H9 (cell line): Measurements from ENCODE around the gene COX6A1. TPM values are rescaled to one million over a fixed set of nuclear protein-coding genes. Genes with fewer than 3 reads are reported as not detected.

Experiments used
- DNase-seq: peaks from one replicate; pipeline ENCODE4 v3.0.0-alpha.2; 2017
- H2AFZ ChIP-seq: one replicate; pipeline ENCODE4 v1.6.1; 2013; ENCODE audit warnings: mild to moderate bottlenecking, low read length, control low read depth, moderate library complexity
- H2AK5ac ChIP-seq: 2 replicates; pipeline ENCODE4 v1.6.1; 2013; ENCODE audit warnings: low read length, control low read depth, mixed read lengths; ENCODE audit not compliant: insufficient read length
- H2BK120ac ChIP-seq: one replicate; pipeline ENCODE4 v1.6.1; 2013; ENCODE audit warnings: low read depth, mild to moderate bottlenecking, low read length, control low read depth, inconsistent platforms; ENCODE audit not compliant: poor library complexity, severe bottlenecking
- H2BK12ac ChIP-seq: 2 replicates; pipeline ENCODE4 v1.6.1; 2013; ENCODE audit warnings: low read length, control low read depth, mixed read lengths, low read depth; ENCODE audit not compliant: insufficient read length
- H2BK15ac ChIP-seq: 2 replicates; pipeline ENCODE4 v1.6.1; 2013; ENCODE audit warnings: low read depth, low read length, control low read depth
- H2BK20ac ChIP-seq: one replicate; pipeline ENCODE4 v1.6.1; 2013; ENCODE audit warnings: low read depth, mild to moderate bottlenecking, low read length, control low read depth, inconsistent platforms; ENCODE audit not compliant: poor library complexity, severe bottlenecking
- H2BK5ac ChIP-seq: 2 replicates; pipeline ENCODE4 v1.6.1; 2013; ENCODE audit warnings: low read length, control low read depth, mixed read lengths; ENCODE audit not compliant: insufficient read length
- H3K14ac ChIP-seq: 2 replicates; pipeline ENCODE4 v1.6.1; 2013; ENCODE audit warnings: low read length, control low read depth; ENCODE audit not compliant: insufficient read depth
- H3K18ac ChIP-seq: 2 replicates; pipeline ENCODE4 v1.6.1; 2013; ENCODE audit warnings: low read depth, mild to moderate bottlenecking, mixed read lengths, low read length, control low read depth; ENCODE audit not compliant: insufficient read length
- H3K23ac ChIP-seq: 2 replicates; pipeline ENCODE4 v1.6.1; 2013; ENCODE audit warnings: low read length, control low read depth, mixed read lengths, low read depth; ENCODE audit not compliant: insufficient read length
- H3K23me2 ChIP-seq: 2 replicates; pipeline ENCODE4 v1.6.1; 2013; ENCODE audit warnings: low read depth, mild to moderate bottlenecking, mixed read lengths, low read length, control low read depth; ENCODE audit not compliant: insufficient read length, poor library complexity, severe bottlenecking
- H3K27ac ChIP-seq: 2 replicates; pipeline ENCODE4 v1.5.1; 2013; ENCODE audit warnings: low read length, control low read depth, mixed read lengths, low read depth; ENCODE audit not compliant: insufficient read length
- H3K27me3 ChIP-seq: 2 replicates; pipeline ENCODE4 v1.6.1; 2013; ENCODE audit warnings: low read length, control low read depth, inconsistent platforms; ENCODE audit not compliant: insufficient read depth
- H3K4ac ChIP-seq: 2 replicates; pipeline ENCODE4 v1.6.1; 2013; ENCODE audit warnings: low read depth, mild to moderate bottlenecking, control low read depth, inconsistent platforms, low read length, moderate library complexity
- H3K4me1 ChIP-seq: 2 replicates; pipeline ENCODE4 v1.6.1; 2013; ENCODE audit warnings: low read length, control low read depth, inconsistent platforms; ENCODE audit not compliant: insufficient read depth
- H3K4me2 ChIP-seq: 2 replicates; pipeline ENCODE4 v1.6.1; 2013; ENCODE audit warnings: low read length, control low read depth, mixed read lengths; ENCODE audit not compliant: insufficient read length, insufficient read depth
- H3K56ac ChIP-seq: 2 replicates; pipeline ENCODE4 v1.6.1; 2013; ENCODE audit warnings: low read depth, mild to moderate bottlenecking, mixed read lengths, low read length, control low read depth; ENCODE audit not compliant: insufficient read length
- H3K79me1 ChIP-seq: 2 replicates; pipeline ENCODE4 v1.6.1; 2013; ENCODE audit warnings: low read depth, mild to moderate bottlenecking, moderate library complexity, low read length, control low read depth, inconsistent platforms; ENCODE audit not compliant: insufficient read depth, poor library complexity, severe bottlenecking
- H3K79me2 ChIP-seq: 2 replicates; pipeline ENCODE4 v1.6.1; 2013; ENCODE audit warnings: low read length, control low read depth, inconsistent platforms; ENCODE audit not compliant: insufficient read depth
- H3K9ac ChIP-seq: 2 replicates; pipeline ENCODE4 v1.6.1; 2013; ENCODE audit warnings: low read length, control low read depth, mixed read lengths; ENCODE audit not compliant: insufficient read length; ENCODE audit errors: extremely low read depth
- H3K9me3 ChIP-seq: one replicate; pipeline ENCODE4 v1.6.1; 2013; ENCODE audit warnings: low read depth, low read length, inconsistent platforms; ENCODE audit not compliant: control insufficient read depth
- H3T11ph ChIP-seq: one replicate; pipeline ENCODE4 v1.6.1; 2013; ENCODE audit warnings: mild to moderate bottlenecking, low read length, control low read depth, inconsistent platforms
- H4K20me1 ChIP-seq: one replicate; pipeline ENCODE4 v1.6.1; 2013; ENCODE audit not compliant: control insufficient read depth, insufficient read length, insufficient read depth
- H4K5ac ChIP-seq: 2 replicates; pipeline ENCODE4 v1.6.1; 2013; ENCODE audit warnings: low read depth, mild to moderate bottlenecking, mixed read lengths, low read length, control low read depth; ENCODE audit not compliant: insufficient read length
- H4K8ac ChIP-seq: replicated peaks from 2 replicates; pipeline ENCODE4 v1.6.1; 2013; ENCODE audit warnings: low read length, control low read depth, mixed read lengths, low read depth; ENCODE audit not compliant: insufficient read length
- H4K91ac ChIP-seq: 2 replicates; pipeline ENCODE4 v1.6.1; 2013; ENCODE audit warnings: low read depth, mild to moderate bottlenecking, moderate library complexity, mixed read lengths, low read length, control low read depth; ENCODE audit not compliant: insufficient read length
- H3K27ac Mint-ChIP-seq, 3 experiments: 2 replicates in 2 of 3; 3 replicates in 1 of 3; pipeline ENCODE4 v1.8.0; 2020 to 2021; ENCODE audit warnings: mixed read lengths in 3 of 3, mild to moderate bottlenecking in 1 of 3, moderate library complexity in 1 of 3
- H3K27me3 Mint-ChIP-seq: 2 replicates; pipeline ENCODE4 v1.8.0; 2021; ENCODE audit warnings: low read depth, mild to moderate bottlenecking, moderate library complexity, mixed read lengths
- H3K36me3 Mint-ChIP-seq, 3 experiments: 2 replicates in 2 of 3; 3 replicates in 1 of 3; pipeline ENCODE4 v1.8.0; 2020 to 2021; ENCODE audit warnings: low read depth in 3 of 3, mixed read lengths in 3 of 3; ENCODE audit not compliant: insufficient read depth in 1 of 3
- H3K4me1 Mint-ChIP-seq, 2 experiments: 2 replicates each; pipeline ENCODE4 v1.8.0; 2020; ENCODE audit warnings: mixed read lengths in 2 of 2
- H3K4me3 Mint-ChIP-seq, 2 experiments: 2 replicates in 1 of 2; 3 replicates in 1 of 2; pipeline ENCODE4 v1.8.0; 2020 to 2021; ENCODE audit warnings: mild to moderate bottlenecking in 2 of 2, mixed read lengths in 2 of 2, moderate library complexity in 1 of 2
- H3K9me3 Mint-ChIP-seq, 2 experiments: 2 replicates in 1 of 2; 3 replicates in 1 of 2; pipeline ENCODE4 v1.8.0; 2020; ENCODE audit warnings: mild to moderate bottlenecking in 2 of 2, mixed read lengths in 2 of 2, moderate library complexity in 1 of 2
- WGBS: extraction: QIAGEN DNeasy Blood & Tissue Kit; methylation state at CpG from one replicate; pipeline ENCODE4 v1.1.7; 2013; ENCODE audit warnings: missing lambda C conversion rate, low lambda C conversion rate, mixed read lengths; ENCODE audit not compliant: insufficient read length; ENCODE audit errors: extremely low coverage; 5-methylcytosine and 5-hydroxymethylcytosine counted together
- total RNA-seq: library from RNA; stranded (reverse); gene quantifications from 2 replicates; pipeline ENCODE4 v1.2.1, GENCODE V29; 2021
- TF ChIP-seq, protein P1 (sequence below): fragments of 200-600 bp; sonication (generic); conservative IDR thresholded peaks from 3 replicates; pipeline ENCODE4 v1.8.0; 2021; ENCODE audit warnings: antibody characterized with exemption, mild to moderate bottlenecking

The COX6A1 gene
- total RNA-seq, 1 experiment from 2014 or later, result 415 TPM

DNA sequence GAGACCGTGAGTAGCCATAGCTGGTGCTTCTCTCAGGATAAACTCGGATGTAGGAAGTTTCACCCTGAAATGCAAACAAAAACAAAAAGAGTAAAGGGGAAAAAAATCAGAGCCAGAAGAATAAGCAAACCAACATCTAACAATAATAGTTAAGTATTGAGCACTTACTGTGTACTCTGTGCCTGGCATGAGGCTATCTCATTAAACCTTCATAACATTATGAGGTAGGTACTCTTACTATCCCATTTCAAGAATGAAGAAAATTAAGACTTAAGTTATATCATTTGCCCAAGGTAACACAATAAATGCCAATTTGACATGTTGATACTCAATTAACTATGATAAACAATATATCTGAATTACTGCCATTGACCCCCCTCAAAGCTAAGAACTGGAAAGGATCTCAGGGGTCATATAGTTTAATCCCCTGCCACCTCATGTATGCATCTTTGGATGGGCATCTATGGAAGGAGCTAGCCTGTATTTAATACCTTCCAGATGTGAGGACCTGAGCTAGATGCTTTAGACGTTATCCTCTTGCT is 24.3 kb downstream of the COX6A1 start:
- Histone ChIP-seq H3K27ac (no peak overlapping the region), H3K23me2 (no peaks in the 10 kb centered on the region), H2AFZ (no peak overlapping the region), H3K23ac (no peak overlapping the region), H3K9me3 (no peaks in the 10 kb centered on the region), H3K18ac (no peak overlapping the region), H3K79me1 (peaks cover 2% of the 10 kb centered on the region), H3K9ac (no peak overlapping the region), H3K4ac (no peak overlapping the region), H2BK120ac (no peak overlapping the region), H3K27me3 (no peaks in the 10 kb centered on the region), H3K4me1 (no peaks in the 10 kb centered on the region), H3T11ph (no peak overlapping the region), H4K5ac (no peak overlapping the region), H2AK5ac (no peak overlapping the region), H3K56ac (no peak overlapping the region), H4K20me1 (no peaks in the 10 kb centered on the region), H2BK12ac (no peak overlapping the region), H2BK5ac (no peak overlapping the region), H3K79me2 (peaks cover 4% of the 10 kb centered on the region; the same call in 1 of the 2 replicates), H4K91ac (no peak overlapping the region), H2BK20ac (no peak overlapping the region), H2BK15ac (no peak overlapping the region), H3K14ac (no peak overlapping the region), H3K4me2 (no peak overlapping the region), H4K8ac (no peak overlapping the region)
- peak overlapping the region in 1 of 3 experiments; percentile 81; a peak in 1 of 7 replicates for H3K27ac Mint-ChIP-seq
- no peaks in the 10 kb centered on the region for H3K9me3 Mint-ChIP-seq
- TF ChIP-seq, protein P1, sequence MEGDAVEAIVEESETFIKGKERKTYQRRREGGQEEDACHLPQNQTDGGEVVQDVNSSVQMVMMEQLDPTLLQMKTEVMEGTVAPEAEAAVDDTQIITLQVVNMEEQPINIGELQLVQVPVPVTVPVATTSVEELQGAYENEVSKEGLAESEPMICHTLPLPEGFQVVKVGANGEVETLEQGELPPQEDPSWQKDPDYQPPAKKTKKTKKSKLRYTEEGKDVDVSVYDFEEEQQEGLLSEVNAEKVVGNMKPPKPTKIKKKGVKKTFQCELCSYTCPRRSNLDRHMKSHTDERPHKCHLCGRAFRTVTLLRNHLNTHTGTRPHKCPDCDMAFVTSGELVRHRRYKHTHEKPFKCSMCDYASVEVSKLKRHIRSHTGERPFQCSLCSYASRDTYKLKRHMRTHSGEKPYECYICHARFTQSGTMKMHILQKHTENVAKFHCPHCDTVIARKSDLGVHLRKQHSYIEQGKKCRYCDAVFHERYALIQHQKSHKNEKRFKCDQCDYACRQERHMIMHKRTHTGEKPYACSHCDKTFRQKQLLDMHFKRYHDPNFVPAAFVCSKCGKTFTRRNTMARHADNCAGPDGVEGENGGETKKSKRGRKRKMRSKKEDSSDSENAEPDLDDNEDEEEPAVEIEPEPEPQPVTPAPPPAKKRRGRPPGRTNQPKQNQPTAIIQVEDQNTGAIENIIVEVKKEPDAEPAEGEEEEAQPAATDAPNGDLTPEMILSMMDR, result no peak
- no peak overlapping the region for H3K4me3 Mint-ChIP-seq
- no peaks in the 10 kb centered on the region for H3K27me3 Mint-ChIP-seq
- peaks cover 5 to 8% of the 10 kb centered on the region in 2 experiments for H3K4me1 Mint-ChIP-seq
- no peak for DNase-seq
- peaks cover 59 to 94% (median 84%) of the 10 kb centered on the region in 3 experiments; a peak in 6 of 7 replicates for H3K36me3 Mint-ChIP-seq
- no CpG with 5 or more reads among the region's 3 CpGs for WGBS
